ENCODE measurements around the gene FZD4. TPM values are rescaled to one million over a fixed set of nuclear protein-coding genes. Genes with fewer than 3 reads are reported as not detected.
A peak's percentile ranks its signal among the peaks of the same experiment; 100 is the strongest.
"Not testable (repeated sequence)": the region's sequence is repeated elsewhere in the genome, so short reads cannot be mapped to it uniquely, and the experiment has no call there.

The FZD4 gene
- total RNA-seq, 2 donors from 2014 or later: 52.1 to 53.9 TPM

DNA sequence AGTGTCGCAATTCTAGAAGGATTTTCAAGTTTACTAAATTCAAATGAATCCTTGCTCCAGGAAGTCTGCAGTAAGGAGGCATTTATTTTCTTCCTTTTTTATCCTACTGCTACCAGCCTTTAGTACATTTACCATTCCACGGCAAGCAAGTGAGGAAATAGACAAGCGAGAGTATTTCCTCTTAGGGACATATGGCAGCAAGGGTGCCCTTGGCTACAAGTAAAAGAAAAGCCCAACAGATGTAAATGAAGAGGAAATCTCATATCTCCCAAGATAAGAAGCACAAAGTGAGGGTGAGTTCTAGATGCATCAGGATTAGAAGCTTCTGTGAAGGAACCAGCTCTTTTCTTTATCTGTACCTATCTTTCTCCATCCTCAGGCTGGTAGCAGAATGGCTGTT, 37.8 kb upstream of the FZD4 start:
- 91 to 97% methylated on average over 3 of the region's 3 CpGs for WGBS, 2 experiments (ENCODE audit: insufficient coverage in 1 of 2, insufficient read length in 1 of 2)
- H3K4me3 Mint-ChIP-seq: no peak overlapping the region
- H3K9me3 Mint-ChIP-seq: no peaks in the 10 kb centered on the region
- no peak for DNase-seq
- no peaks in the 10 kb centered on the region for H3K27me3 Mint-ChIP-seq (ENCODE audit: insufficient read depth)
- peak overlapping the region; percentile 36 for H3K27ac Mint-ChIP-seq
- Histone ChIP-seq H3K36me3 (ENCODE audit: control insufficient read depth, insufficient read depth, low read length) (no peaks in the 10 kb centered on the region), H3K9ac (ENCODE audit: extremely low read depth, low read length, poor library complexity, severe bottlenecking) (no peak overlapping the region), H3K27me3 (ENCODE audit: control insufficient read depth, insufficient read depth, low read length, poor library complexity, severe bottlenecking) (no peaks in the 10 kb centered on the region), H3K4me1 (ENCODE audit: control insufficient read depth, insufficient read depth, low read length) (peaks cover 14% of the 10 kb centered on the region), H3K4me3 (ENCODE audit: low read length) (peak overlapping the region; percentile 3), H3K27ac (ENCODE audit: low read depth, low read length) (no peak overlapping the region), H3K9me3 (ENCODE audit: control insufficient read depth, low read length) (no peaks in the 10 kb centered on the region)
- no peak for TF ChIP-seq CTCF (conservative IDR thresholded peaks at IDR 0.05)
- H3K4me1 Mint-ChIP-seq: peaks cover 46% of the 10 kb centered on the region
- no peaks in the 10 kb centered on the region for H3K36me3 Mint-ChIP-seq (ENCODE audit: low read depth)

- not testable (repeated sequence) for H3K36me3 ChIP-seq (ENCODE audit: control insufficient read depth, insufficient read depth, low read length); H3K27me3 ChIP-seq (ENCODE audit: control insufficient read depth, insufficient read depth, low read length, poor library complexity, severe bottlenecking); H3K27me3 Mint-ChIP-seq (ENCODE audit: insufficient read depth); H3K9ac ChIP-seq (ENCODE audit: extremely low read depth, low read length, poor library complexity, severe bottlenecking); H3K27ac ChIP-seq (ENCODE audit: low read depth, low read length); H3K4me3 Mint-ChIP-seq; H3K9me3 ChIP-seq (ENCODE audit: control insufficient read depth, low read length); H3K27ac Mint-ChIP-seq; H3K4me3 ChIP-seq (ENCODE audit: low read length); DNase-seq; H3K9me3 Mint-ChIP-seq; H3K36me3 Mint-ChIP-seq (ENCODE audit: low read depth)
- H3K4me1 ChIP-seq (ENCODE audit: control insufficient read depth, insufficient read depth, low read length): peaks cover 14% of the 10 kb centered on the region
- 93 to 95% methylated on average over 4 of the region's 4 CpGs for WGBS, 2 experiments (ENCODE audit: insufficient coverage in 1 of 2, insufficient read length in 1 of 2)
- peaks cover 39% of the 10 kb centered on the region for H3K4me1 Mint-ChIP-seq
Observed at GRCh38 chr11:86992340-86992739, 37.1 kb upstream of the FZD4 start.

DNA sequence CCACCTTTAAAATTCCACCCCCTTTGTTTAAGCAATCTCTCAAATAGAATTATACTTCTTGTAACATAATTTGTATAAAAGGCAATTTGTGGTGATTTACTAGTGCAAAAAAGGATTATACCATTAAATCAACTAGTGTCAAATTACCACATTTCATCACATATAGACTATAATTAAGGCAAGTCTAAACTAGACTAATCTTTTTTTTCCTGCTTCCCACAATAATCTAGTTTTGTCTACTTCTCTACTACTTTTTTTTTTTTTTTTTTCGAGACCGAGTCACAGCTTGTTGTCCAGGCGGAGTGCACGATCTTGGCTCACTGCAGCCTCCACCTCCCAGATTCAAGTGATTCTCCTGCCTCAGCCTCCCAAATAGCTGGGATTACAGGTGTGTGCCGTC, 36.1 kb upstream of the FZD4 start:
- Histone ChIP-seq H3K4me1 (ENCODE audit: control insufficient read depth, insufficient read depth, low read length) (peaks cover 14% of the 10 kb centered on the region), H3K27me3 (ENCODE audit: control insufficient read depth, insufficient read depth, low read length, poor library complexity, severe bottlenecking) (no peaks in the 10 kb centered on the region), H3K9me3 (ENCODE audit: control insufficient read depth, low read length) (no peaks in the 10 kb centered on the region), H3K27ac (ENCODE audit: low read depth, low read length) (no peak overlapping the region), H3K9ac (ENCODE audit: extremely low read depth, low read length, poor library complexity, severe bottlenecking) (no peak overlapping the region), H3K4me3 (ENCODE audit: low read length) (no peak overlapping the region), H3K36me3 (ENCODE audit: control insufficient read depth, insufficient read depth, low read length) (no peaks in the 10 kb centered on the region)
- no peaks in the 10 kb centered on the region for H3K27me3 Mint-ChIP-seq (ENCODE audit: insufficient read depth)
- TF ChIP-seq CTCF (conservative IDR thresholded peaks at IDR 0.05): no peak
- no peak overlapping the region for H3K4me3 Mint-ChIP-seq
- H3K36me3 Mint-ChIP-seq (ENCODE audit: low read depth): no peaks in the 10 kb centered on the region
- no peaks in the 10 kb centered on the region for H3K9me3 Mint-ChIP-seq
- DNase-seq: no peak
- peaks cover 33% of the 10 kb centered on the region for H3K4me1 Mint-ChIP-seq
- H3K27ac Mint-ChIP-seq: peak overlapping the region; percentile 55
- 78 to 82% methylated on average over 3 of the region's 5 CpGs for WGBS, 2 experiments (ENCODE audit: insufficient coverage in 1 of 2, insufficient read length in 1 of 2)

GRCh38 chr11:86990515-86990914, 35.3 kb upstream of the FZD4 start:
- DNase-seq: peak; percentile 79
- no peaks in the 10 kb centered on the region for H3K27me3 Mint-ChIP-seq (ENCODE audit: insufficient read depth)
- no peaks in the 10 kb centered on the region for H3K9me3 ChIP-seq (ENCODE audit: control insufficient read depth, low read length)
- H3K27ac ChIP-seq (ENCODE audit: low read depth, low read length): no peak overlapping the region
- H3K4me1 Mint-ChIP-seq: peaks cover 33% of the 10 kb centered on the region
- H3K4me3 ChIP-seq (ENCODE audit: low read length): no peak overlapping the region
- H3K27ac Mint-ChIP-seq: peak overlapping the region; percentile 55
- H3K9me3 Mint-ChIP-seq: no peaks in the 10 kb centered on the region
- peaks cover 14% of the 10 kb centered on the region for H3K4me1 ChIP-seq (ENCODE audit: control insufficient read depth, insufficient read depth, low read length)
- H3K4me3 Mint-ChIP-seq: no peak overlapping the region
- H3K36me3 Mint-ChIP-seq (ENCODE audit: low read depth): no peaks in the 10 kb centered on the region
- TF ChIP-seq CTCF (conservative IDR thresholded peaks at IDR 0.05): no peak
- no peaks in the 10 kb centered on the region for H3K36me3 ChIP-seq (ENCODE audit: control insufficient read depth, insufficient read depth, low read length)
- no peaks in the 10 kb centered on the region for H3K27me3 ChIP-seq (ENCODE audit: control insufficient read depth, insufficient read depth, low read length, poor library complexity, severe bottlenecking)
- WGBS, 2 experiments (ENCODE audit: insufficient coverage in 1 of 2, insufficient read length in 1 of 2): 8% methylated on average over 3 of the region's 3 CpGs; no CpG with 5 or more reads in 1 of the 2 experiments
- no peak overlapping the region for H3K9ac ChIP-seq (ENCODE audit: extremely low read depth, low read length, poor library complexity, severe bottlenecking)
